Activated CD4-positive, alpha-beta T cell treated with anti-CD3 and anti-CD28 coated beads for 24 hours (primary cell): ENCODE data around the gene SCYL1.

Experiments
- DNase-seq, 2 donors: peaks; one replicate each; pipeline ENCODE4 v3.0.0-alpha.2; 2020; ENCODE audit warnings: low read depth in 2 of 2

SCYL1 gene

GRCh38 chr11:65524741-65525545 lies at the start of gene SCYL1:
Gene SCYL1, plus strand, starts transcription at chr11:65525083. Its CDS starts 71 bp downstream, at chr11:65525154.
- peak; percentile 68 to 74 for DNase-seq

DNA sequence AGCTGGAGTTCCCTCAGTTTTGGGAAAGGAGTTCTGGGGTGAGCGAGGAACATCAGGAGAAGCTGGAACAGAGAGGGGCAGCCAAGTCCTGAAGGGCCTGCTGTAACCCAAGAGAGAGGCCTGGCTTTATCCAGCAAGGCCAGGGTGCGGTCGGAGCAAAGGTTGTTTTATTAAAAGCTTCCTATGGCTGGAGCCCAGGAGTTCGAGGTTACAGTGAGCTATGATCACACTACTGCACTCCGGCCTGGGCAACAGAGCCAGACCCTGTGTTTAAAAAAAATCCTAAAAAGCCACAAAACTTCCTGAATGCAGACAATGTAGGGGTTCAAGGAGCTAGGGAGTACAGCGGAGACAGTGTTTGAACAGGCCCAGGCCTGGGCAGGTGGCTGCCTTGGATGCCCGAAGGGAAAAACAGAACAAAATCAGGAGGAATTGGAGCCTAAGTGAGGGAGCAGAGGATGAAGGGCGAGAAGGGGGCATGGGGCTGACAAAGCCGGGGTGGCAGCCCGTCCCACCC lies 48.2 kb upstream of the SCYL1 start:
- no peak for DNase-seq

DNA sequence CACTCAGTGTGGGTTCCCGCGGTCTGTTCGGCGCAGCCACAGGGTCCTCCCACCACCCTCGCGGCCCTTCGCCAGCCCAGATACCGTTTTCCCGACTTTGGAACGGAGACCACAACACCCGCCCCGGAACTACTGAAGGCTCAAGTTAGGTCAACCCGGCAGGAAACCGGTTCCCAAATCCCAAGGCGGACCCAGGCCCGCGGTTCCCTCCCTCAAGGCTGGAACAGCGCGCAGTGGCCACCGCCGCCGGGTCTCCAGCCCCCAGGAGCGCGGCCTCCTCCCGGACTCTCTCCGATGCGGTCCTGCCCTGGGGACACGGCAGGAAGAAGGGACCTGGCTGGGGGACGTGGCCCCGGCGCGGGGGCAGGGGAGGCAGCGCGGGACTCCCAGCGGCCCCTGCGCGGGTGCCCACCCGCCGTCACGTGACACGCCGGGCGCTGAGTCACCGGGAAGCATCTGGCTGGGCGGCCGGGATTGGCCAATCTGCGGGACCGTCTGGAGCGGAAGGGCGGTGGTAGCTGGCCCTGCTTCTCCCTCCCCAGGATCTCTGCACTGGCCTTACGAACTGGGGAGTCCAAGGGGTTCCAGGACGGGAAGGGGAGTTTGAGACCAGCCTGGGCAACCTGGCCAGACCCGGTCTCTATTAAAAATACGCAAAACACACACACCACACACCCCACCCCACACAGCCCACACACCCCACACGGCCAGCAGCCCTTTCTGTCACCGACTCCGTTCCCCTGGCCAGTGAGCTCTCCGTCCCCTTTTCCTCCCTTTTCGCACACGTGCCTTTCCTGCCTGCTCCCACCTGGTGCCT lies 47.5 kb upstream of the SCYL1 start:
- DNase-seq: peak; percentile 87 to 91

DNA sequence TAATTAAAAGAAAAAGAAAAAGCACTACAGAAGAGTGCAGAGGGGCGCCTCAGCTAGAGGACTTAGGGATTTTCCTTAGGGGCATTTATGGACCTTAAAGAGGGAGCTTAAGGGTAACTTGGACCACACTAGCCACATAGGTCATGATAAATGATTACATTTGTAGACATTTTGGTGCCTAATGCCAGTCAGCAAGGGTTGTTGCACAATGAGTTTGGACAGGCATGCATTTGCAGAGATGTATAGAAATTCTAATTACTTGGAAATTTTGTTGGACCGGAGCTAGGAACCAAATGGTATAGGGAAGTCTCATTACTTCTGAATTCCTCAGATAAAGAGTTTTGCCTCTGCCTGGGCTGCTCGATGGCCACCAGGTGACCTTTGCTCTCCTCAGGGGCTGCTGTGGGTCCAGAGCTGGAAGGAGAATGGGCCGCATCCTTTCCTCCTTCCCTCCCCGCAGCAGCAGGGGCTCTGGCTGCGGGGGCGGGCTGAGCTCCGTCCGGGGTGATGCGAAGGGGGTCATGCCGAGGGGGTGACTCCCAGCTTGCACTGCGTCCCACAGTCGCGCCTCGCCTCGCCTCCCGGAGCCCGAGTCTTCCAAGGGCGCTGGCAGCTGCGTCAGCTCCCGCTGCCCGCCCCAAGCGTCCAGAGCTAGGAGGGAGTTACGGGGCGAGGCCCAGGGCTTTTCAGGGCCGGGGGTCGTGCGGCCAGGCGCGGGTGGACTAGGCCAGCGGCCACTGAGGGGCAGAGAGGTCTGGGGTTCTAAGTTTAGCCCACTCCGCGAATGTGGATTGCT lies 46.3 kb upstream of the SCYL1 start:
- DNase-seq: no peak

DNA sequence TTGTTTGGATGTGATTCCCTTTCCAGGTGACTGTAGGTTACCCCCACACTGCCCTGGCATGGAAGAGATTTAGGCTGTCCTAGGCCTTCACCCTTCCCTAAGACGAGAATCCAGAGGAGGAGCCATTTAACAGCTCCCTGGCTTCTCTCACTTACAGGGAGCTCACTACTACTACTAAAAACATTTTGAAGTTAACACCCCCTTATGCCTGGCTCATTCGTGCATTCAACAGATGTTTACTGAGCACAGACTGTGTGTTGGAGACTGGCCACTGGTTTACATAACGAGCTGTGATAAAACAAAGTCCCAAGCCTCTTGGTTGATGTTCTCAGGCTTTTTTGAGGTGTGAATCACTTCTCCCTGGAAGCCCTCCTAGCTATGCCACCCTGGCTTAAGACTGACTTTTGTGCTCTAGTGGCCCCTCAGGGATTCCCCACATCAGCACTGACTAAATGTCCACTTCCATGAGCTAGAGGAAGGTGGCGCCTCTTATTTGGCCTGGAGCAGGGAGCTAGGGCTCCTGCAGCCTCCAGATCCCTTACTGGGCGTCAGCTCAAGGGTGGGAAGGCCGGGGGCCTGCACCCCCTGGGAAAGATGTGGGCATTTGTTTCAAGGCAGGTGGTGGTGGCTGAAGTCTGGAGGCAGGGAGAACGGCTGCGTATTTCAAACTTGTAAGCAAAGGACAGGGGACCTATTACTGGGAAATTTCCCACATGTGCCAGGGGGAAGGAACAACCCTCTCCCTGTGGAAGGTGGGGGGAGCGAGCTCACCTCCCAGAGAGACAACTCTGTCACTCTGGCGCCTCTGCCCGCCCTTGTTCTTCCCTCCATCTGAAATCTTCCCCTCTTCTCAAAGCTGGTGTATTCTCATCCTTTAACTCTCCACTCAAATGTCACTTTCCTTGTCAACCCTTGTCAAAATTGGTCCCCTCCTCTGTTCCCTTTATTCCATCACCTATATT lies 45.4 kb upstream of the SCYL1 start:
- DNase-seq: no peak

- no peak for DNase-seq
These were observed 42.5 kb upstream of the SCYL1 start for GRCh38 chr11:65482306-65482850.

GRCh38 chr11:65485920-65486219 lies 39.0 kb upstream of the SCYL1 start:
- no peak for DNase-seq

DNA sequence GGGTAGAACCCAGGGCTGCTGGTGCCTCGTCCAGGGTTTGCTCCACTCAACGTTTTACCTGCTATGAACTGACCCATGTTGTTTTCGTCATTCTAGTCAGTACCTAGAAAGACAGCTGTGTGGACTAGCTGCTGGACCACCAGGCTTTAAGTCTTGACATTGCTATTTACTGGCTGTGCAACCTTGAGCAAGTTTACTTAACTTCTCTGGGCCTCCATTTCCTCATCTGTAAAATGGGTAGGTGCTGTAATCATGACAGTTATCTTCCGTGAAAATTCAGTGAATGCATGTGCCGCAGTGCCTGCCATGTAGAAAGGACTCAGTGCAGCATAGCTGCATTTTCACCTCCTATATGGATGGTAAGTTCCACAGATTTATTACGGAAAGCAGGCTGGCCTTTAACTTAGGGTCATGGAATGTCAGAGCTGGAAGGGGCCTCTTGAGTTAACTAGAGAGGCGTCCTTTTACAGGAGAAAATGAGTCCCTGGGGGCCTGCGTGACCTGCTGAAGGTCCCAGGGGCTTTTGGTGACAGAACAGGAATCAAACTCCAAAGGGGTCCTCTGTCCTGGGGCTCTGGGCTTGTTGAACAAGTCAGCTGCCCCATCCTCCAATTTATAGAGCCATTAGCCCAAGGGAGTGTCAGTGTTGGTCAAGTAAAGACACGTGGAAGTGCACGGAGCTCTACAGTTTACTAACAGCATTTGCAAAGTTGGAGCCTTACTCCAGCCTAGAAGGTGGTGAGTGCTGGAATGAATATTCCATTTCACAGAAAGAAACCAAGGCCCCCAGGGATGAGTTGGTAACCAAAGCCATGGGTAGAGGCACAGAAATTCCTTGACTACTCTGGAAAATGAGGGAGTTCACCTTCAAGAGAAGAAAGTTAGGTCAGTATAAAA lies 38.1 kb upstream of the SCYL1 start:
- no peak for DNase-seq

DNA sequence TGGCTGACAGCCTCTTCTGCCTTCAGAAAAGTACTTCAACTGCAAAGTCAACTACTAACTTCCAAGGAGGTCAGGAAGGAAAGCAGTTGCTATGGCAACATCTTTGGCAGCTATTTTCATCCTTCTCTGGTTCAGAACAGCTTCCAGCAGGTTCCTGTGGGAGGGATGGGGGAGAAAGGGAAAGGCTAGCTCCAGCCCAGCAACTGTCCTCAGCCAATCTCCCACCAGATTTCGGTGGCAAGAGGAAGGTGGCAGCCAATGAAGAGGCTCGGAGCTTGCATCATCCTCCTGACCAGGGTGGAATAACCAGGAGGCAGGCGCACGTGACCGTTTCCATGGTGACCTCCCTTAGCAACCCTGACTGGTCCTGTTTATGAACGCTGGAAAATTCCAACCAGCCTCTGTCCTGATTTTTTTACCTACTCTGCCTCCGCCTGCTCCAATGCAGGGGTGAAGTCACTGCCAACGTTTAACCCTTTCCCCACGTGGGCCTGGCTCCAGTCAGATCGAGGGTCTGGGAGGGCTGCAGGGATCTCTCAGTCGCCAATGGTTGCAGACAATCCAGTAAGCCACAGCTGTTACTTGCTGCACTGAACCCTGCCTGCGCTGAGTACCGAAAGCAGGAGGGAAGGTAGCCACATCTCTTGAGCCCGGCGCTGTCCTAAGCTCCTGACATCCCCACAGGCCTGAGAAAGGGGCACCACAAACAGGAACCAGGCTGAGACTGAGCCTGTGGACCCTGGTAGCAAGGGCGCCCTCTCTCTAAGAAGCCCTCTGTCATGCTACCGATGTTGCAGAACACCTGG lies 37.2 kb upstream of the SCYL1 start:
- no peak for DNase-seq

DNA sequence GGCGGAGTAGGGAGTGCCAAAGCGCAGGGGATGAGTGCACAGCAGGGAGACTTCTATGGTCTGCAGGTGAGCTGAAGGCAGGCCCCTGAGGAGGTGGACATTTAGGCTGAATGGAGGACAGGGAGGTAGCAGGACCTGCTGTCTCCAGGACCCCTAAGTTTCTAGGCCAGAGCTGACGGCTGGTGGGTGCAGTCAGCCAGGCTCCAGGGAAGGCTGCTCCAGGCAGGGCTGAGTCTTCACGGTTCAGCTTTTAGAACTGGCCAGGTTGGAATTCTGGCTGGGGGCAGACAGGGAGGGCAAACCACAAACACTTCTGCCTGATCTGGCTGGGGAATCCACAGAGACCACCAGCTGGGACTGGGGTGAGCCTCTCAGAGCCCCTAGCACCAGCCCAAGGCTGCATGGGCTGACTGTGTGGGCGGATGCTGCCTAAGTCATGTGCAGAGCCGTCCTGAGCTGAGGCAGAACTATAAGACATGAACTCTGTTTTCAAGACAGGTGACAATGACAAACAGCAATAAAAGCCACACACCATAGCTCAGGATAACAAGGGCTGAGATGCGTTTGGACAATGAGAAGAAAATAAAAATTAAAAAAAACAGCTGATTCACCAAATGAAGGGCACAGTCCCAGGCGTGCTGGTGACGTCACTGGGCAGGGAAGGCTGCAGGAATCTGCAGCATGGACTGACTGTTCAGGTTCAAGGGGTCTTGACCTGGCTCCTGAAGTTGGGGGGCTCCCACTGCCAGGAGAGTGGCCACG lies 36.4 kb upstream of the SCYL1 start:
- DNase-seq: no peak

DNA sequence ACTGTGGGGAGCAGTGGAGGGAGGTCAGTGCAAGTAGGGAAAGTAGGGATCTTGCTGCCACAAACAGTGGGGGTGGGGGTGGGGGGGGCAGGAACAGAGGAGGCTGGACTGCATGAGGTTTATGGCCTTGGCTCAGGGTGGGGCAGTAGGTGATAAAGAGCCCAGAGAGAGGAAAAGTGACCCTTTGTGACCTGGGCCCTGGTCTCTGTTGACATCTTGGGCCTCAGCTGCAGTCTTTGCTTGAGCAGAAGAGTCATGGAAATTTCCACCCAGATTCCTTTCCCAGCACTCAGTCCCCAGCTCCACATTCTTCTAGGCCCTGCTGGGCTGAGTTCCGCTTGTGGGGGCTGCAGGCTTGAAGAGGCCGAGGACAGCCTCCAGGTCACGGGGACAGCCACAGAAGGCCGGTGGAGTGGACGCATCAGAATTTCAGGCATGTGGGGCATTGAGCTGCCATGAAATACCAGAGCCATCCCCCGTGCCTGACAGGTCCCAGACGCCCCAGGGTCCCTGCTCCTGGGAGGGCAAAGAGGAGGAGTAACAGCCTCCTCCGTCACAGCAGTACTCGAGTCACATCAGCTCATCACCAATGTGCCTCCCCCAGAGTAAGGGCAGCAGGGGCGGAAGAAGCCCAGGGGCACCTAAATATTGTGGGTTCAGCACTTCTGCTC lies 35.7 kb upstream of the SCYL1 start:
- no peak for DNase-seq

- DNase-seq: no peak
These were observed 35.1 kb upstream of the SCYL1 start for GRCh38 chr11:65489706-65490320.

DNA sequence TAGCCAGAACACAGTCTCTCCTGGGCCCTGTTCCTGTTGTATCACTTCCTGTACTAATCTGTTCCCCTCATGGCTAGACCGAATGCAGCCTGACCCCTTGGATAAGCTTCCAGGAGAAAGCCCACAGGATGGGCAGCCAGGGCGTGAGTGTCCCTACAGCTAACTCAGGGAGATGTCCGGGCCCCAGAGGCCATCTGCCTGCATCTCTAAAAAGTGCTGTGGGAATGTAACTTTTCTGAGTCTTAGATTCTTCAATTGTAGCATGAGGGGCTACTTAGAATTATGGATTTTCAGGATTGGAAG lies 33.8 kb upstream of the SCYL1 start:
- DNase-seq: no peak

- no peak for DNase-seq
These were observed 33.1 kb upstream of the SCYL1 start for GRCh38 chr11:65491614-65492386.

DNA sequence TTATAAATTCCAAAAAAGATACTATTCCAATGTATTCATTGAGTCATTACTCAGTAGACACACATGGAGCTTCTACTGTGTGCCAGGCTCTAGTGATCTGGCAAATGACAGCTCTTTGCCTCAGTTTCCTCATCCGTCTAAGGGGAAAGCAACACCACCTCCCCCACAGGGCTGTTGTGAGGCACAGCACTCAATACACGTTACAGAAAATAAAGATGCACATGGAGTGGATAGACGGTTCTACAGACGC lies 32.6 kb upstream of the SCYL1 start:
- no peak for DNase-seq

GRCh38 chr11:65492637-65493366 lies 32.1 kb upstream of the SCYL1 start:
- no peak for DNase-seq
